Endothelial cell of hepatic sinusoid (primary cell): ENCODE data around the gene IGFBP2.

Source experiments
- in situ Hi-C: cut with HindIII; loops from 2 replicates; pipeline ENCODE4 v1.10.0; 2017; ENCODE audit warnings: low sequenced_read_pairs

The IGFBP2 gene

GRCh38 chr2:216680951-216681629 lies 47.9 kb downstream of the IGFBP2 start:
- in situ Hi-C loops = loop anchor here (25.0 kb wide), 1 partner anchor 831 kb away; no protein-coding TSS in a partner anchor

- in situ Hi-C loops = loop anchor here (25.0 kb wide), 1 partner anchor 831 kb away; no protein-coding TSS in a partner anchor
Measured at GRCh38 chr2:216681683-216682082, 48.5 kb downstream of the IGFBP2 start.

- in situ Hi-C loops = loop anchor here (25.0 kb wide), 1 partner anchor 828 kb away; no protein-coding TSS in a partner anchor
Measured at GRCh38 chr2:216683846-216684245, 50.6 kb downstream of the IGFBP2 start.

- in situ Hi-C loops = loop anchor here (25.0 kb wide), 1 partner anchor 827 kb away; no protein-coding TSS in a partner anchor
Measured at GRCh38 chr2:216685327-216685875, 52.2 kb downstream of the IGFBP2 start.

- in situ Hi-C loops = loop anchor here (25.0 kb wide), 1 partner anchor 825 kb away; no protein-coding TSS in a partner anchor
Measured at GRCh38 chr2:216687111-216687510, 53.9 kb downstream of the IGFBP2 start.

- in situ Hi-C loops = loop anchor here (25.0 kb wide), 1 partner anchor 825 kb away; no protein-coding TSS in a partner anchor
Measured at GRCh38 chr2:216687646-216688045, 54.4 kb downstream of the IGFBP2 start.

- in situ Hi-C loops = loop anchor here (25.0 kb wide), 1 partner anchor 823 kb away; no protein-coding TSS in a partner anchor
Measured at GRCh38 chr2:216688731-216689340, 55.6 kb downstream of the IGFBP2 start.

GRCh38 chr2:216689397-216689796 lies 56.2 kb downstream of the IGFBP2 start:
- in situ Hi-C loops = loop anchor here (25.0 kb wide), 1 partner anchor 823 kb away; no protein-coding TSS in a partner anchor

- in situ Hi-C loops = loop anchor here (25.0 kb wide), 1 partner anchor 822 kb away; no protein-coding TSS in a partner anchor
Measured at GRCh38 chr2:216690456-216690852, 57.2 kb downstream of the IGFBP2 start.

GRCh38 chr2:216690853-216691741 lies 57.9 kb downstream of the IGFBP2 start:
- in situ Hi-C loops = loop anchor here (25.0 kb wide), 1 partner anchor 821 kb away; no protein-coding TSS in a partner anchor

- in situ Hi-C loops = loop anchor here (25.0 kb wide), 1 partner anchor 819 kb away; no protein-coding TSS in a partner anchor
Measured at GRCh38 chr2:216692636-216693413, 59.6 kb downstream of the IGFBP2 start.

GRCh38 chr2:216693414-216694080 lies 60.3 kb downstream of the IGFBP2 start:
- in situ Hi-C loops = loop anchor here (25.0 kb wide), 1 partner anchor 819 kb away; no protein-coding TSS in a partner anchor

GRCh38 chr2:216694082-216694825 lies 61.0 kb downstream of the IGFBP2 start:
- in situ Hi-C loops = loop anchor here (25.0 kb wide), 1 partner anchor 818 kb away; no protein-coding TSS in a partner anchor

GRCh38 chr2:216694826-216695217 lies 61.6 kb downstream of the IGFBP2 start:
- in situ Hi-C loops = loop anchor here (5.0 to 25.0 kb wide), 2 partner anchors 82 to 817 kb away; no protein-coding TSS in a partner anchor

GRCh38 chr2:216695401-216695821 lies 62.2 kb downstream of the IGFBP2 start, which contains the start of gene IGFBP5:
Gene IGFBP5 (minus strand): TSS chr2:216695549. CDS start chr2:216694775, 774 bp downstream.
- in situ Hi-C loops = loop anchor here (5.0 to 25.0 kb wide), 2 partner anchors 82 to 817 kb away; no protein-coding TSS in a partner anchor

GRCh38 chr2:216696321-216696720 lies 63.1 kb downstream of the IGFBP2 start:
- in situ Hi-C loops = loop anchor here (5.0 to 25.0 kb wide), 2 partner anchors 81 to 816 kb away; no protein-coding TSS in a partner anchor

GRCh38 chr2:216696751-216697560 lies 63.7 kb downstream of the IGFBP2 start:
- in situ Hi-C loops = loop anchor here (5.0 to 25.0 kb wide), 2 partner anchors 80 to 815 kb away; no protein-coding TSS in a partner anchor
